ENCODE measurements around the gene A1BG.

GRCh38 chr19:58374200-58374599, 20.9 kb upstream of the A1BG start:
- TF ChIP-seq ZNF530 (tag by site-specific recombination; IDR thresholded peaks at IDR 0.05; ENCODE audit: low read depth) = no peak
- TF ChIP-seq CTCF (tag by site-specific recombination; IDR thresholded peaks at IDR 0.05) = no peak
- TF ChIP-seq ZBTB11 (tag by site-specific recombination; conservative IDR thresholded peaks at IDR 0.05; ENCODE audit: low read depth) = no peak

Data from HEK293 (cell line).